NCI-H128 (cell line): Measurements from ENCODE around the gene COL13A1.

Source experiments
- DNase-seq: peaks from one replicate; lab custom pipeline; 2025; ENCODE audit not compliant: unreplicated experiment; lab: John Stamatoyannopoulos, UW

The COL13A1 gene

GRCh38 chr10:69883310-69884023 is 81.8 kb downstream of the COL13A1 start:
- no peak for DNase-seq

- DNase-seq = no peak
Measured at GRCh38 chr10:69884024-69884367, 82.3 kb downstream of the COL13A1 start.

- DNase-seq = no peak
Measured at GRCh38 chr10:69884686-69885085, 83.0 kb downstream of the COL13A1 start.

GRCh38 chr10:69885379-69886013 is 83.8 kb downstream of the COL13A1 start:
- no peak for DNase-seq

- no peak for DNase-seq
Measured at GRCh38 chr10:69888882-69889584, 87.3 kb downstream of the COL13A1 start.

GRCh38 chr10:69890065-69890847 is 88.5 kb downstream of the COL13A1 start:
- DNase-seq = no peak

GRCh38 chr10:69891057-69891617 is 89.4 kb downstream of the COL13A1 start:
- DNase-seq = no peak

- no peak for DNase-seq
Measured at GRCh38 chr10:69892406-69892805, 90.7 kb downstream of the COL13A1 start.

- DNase-seq = no peak
Measured at GRCh38 chr10:69892816-69893215, 91.1 kb downstream of the COL13A1 start.

- DNase-seq = no peak
Measured at GRCh38 chr10:69893271-69893900, 91.7 kb downstream of the COL13A1 start.

- no peak for DNase-seq
Measured at GRCh38 chr10:69894156-69894555, 92.5 kb downstream of the COL13A1 start.

- no peak for DNase-seq
Measured at GRCh38 chr10:69895759-69896158, 94.1 kb downstream of the COL13A1 start.

- DNase-seq = no peak
Measured at GRCh38 chr10:69896606-69897231, 95.0 kb downstream of the COL13A1 start.

GRCh38 chr10:69897432-69897831 is 95.7 kb downstream of the COL13A1 start:
- DNase-seq = no peak

- no peak for DNase-seq
Measured at GRCh38 chr10:69897999-69898398, 96.3 kb downstream of the COL13A1 start.

- no peak for DNase-seq
Measured at GRCh38 chr10:69898524-69898923, 96.8 kb downstream of the COL13A1 start.

GRCh38 chr10:69898941-69899340 is 97.2 kb downstream of the COL13A1 start:
- no peak for DNase-seq

- no peak for DNase-seq
Measured at GRCh38 chr10:69899727-69900595, 98.3 kb downstream of the COL13A1 start.

GRCh38 chr10:69901022-69901421 is 99.3 kb downstream of the COL13A1 start:
- DNase-seq = no peak
